ENCODE data around the gene PRRG4.
"Not testable (repeated sequence)": the region's sequence is repeated elsewhere in the genome, so short reads cannot be mapped to it uniquely, and the experiment has no call there.

Gene PRRG4

GRCh38 chr11:32820497-32820896, 9.2 kb upstream of the PRRG4 start:
- TF ChIP-seq ZFX (IDR thresholded peaks at IDR 0.05): no peak
- TF ChIP-seq, protein P1, sequence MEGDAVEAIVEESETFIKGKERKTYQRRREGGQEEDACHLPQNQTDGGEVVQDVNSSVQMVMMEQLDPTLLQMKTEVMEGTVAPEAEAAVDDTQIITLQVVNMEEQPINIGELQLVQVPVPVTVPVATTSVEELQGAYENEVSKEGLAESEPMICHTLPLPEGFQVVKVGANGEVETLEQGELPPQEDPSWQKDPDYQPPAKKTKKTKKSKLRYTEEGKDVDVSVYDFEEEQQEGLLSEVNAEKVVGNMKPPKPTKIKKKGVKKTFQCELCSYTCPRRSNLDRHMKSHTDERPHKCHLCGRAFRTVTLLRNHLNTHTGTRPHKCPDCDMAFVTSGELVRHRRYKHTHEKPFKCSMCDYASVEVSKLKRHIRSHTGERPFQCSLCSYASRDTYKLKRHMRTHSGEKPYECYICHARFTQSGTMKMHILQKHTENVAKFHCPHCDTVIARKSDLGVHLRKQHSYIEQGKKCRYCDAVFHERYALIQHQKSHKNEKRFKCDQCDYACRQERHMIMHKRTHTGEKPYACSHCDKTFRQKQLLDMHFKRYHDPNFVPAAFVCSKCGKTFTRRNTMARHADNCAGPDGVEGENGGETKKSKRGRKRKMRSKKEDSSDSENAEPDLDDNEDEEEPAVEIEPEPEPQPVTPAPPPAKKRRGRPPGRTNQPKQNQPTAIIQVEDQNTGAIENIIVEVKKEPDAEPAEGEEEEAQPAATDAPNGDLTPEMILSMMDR (conservative IDR thresholded peaks at IDR 0.05): no peak
- no peak overlapping the region for H3K27ac ChIP-seq

GRCh38 chr11:32821517-32821916, 8.2 kb upstream of the PRRG4 start:
- H3K27ac ChIP-seq: no peak overlapping the region
- TF ChIP-seq ZFX (IDR thresholded peaks at IDR 0.05): no peak
- TF ChIP-seq, protein P1 (conservative IDR thresholded peaks at IDR 0.05): no peak

DNA sequence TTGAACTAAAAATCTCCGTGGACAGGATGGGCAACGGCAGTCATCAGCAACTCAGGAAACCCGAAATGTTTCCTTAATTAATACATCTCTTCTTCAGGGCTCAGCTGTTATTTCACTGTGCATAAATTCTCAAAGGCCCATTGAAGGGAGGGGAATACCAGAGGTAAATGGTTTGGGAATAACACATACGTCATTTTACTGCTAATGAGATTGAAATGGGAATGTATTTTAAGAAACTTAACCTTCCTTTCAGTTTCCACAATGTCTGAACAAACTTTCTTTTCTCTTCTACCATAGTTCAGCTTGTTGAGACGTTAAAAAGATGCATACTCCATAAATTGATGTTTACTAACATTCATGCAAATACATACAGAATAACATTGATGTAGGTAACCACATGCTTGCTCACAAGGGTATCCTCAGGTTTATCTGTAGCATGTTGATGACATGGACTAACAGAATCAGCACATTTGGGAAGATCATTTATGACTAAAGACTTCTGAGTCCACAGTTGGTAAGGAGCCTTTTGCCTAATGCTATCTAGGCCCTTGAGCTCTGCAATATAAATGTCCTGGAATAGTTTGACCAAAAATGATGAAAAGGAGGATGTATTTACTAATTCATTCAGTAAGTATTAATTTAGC, 7.7 kb upstream of the PRRG4 start:
- no peak for TF ChIP-seq ZFX (IDR thresholded peaks at IDR 0.05)
- TF ChIP-seq, protein P1 (conservative IDR thresholded peaks at IDR 0.05): no peak
- no peak overlapping the region for H3K27ac ChIP-seq

GRCh38 chr11:32823617-32824016, 6.1 kb upstream of the PRRG4 start:
- not testable (repeated sequence) for H3K27ac ChIP-seq

DNA sequence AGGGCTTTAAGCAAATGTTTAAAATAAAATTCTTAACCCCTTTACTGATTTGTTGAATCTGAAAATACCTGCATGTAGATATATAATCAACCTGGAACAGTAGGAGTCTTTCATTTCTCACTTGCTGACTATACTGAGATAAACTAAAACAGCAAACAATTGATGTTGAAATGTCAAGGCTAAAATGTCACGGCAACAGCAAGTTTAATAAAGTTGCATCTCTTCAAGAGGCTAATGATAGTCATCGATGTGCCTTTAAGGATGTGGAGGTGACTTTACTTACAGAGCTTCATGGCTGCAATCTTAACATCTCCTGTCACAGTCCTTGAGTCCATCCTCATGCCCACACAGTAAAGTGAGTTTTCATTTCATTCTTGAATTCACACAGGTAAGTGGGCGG, 3.6 kb upstream of the PRRG4 start:
- no peak overlapping the region for H3K27ac ChIP-seq
- TF ChIP-seq, protein P1 (conservative IDR thresholded peaks at IDR 0.05): no peak
- TF ChIP-seq ZFX (IDR thresholded peaks at IDR 0.05): no peak

- no peak for TF ChIP-seq ZFX (IDR thresholded peaks at IDR 0.05)
- TF ChIP-seq, protein P1 (conservative IDR thresholded peaks at IDR 0.05): no peak
- no peak overlapping the region for H3K27ac ChIP-seq
These were observed 2.5 kb upstream of the PRRG4 start for GRCh38 chr11:32827276-32827675.

- H3K27ac ChIP-seq: peak overlapping the region; percentile 86
These were observed 509 bp upstream of the PRRG4 start for GRCh38 chr11:32829157-32829679.

More at GRCh38 chr11:32829157-32829679, 509 bp upstream of the PRRG4 start:
- TF ChIP-seq, protein P1 (conservative IDR thresholded peaks at IDR 0.05): 0 out of 2 replicates have a peak, but pooled peaks have one; percentile 7
- no peak for TF ChIP-seq ZFX (IDR thresholded peaks at IDR 0.05)

All from C4-2B (cell line).